LoVo (cell line): Measurements from ENCODE around the gene LPCAT1.
"Not testable (repeated sequence)": the region's sequence is repeated elsewhere in the genome, so short reads cannot be mapped to it uniquely, and the experiment has no call there.

Experiments used
- DNase-seq: peaks from one replicate; pipeline ENCODE4 v3.0.0-alpha.2; 2016; ENCODE audit warnings: low spot score

LPCAT1 gene

GRCh38 chr5:1478271-1479035 is 45.3 kb downstream of the LPCAT1 start:
- DNase-seq = no peak

GRCh38 chr5:1477341-1477740 is 46.4 kb downstream of the LPCAT1 start:
- no peak for DNase-seq

GRCh38 chr5:1476967-1477310 is 46.8 kb downstream of the LPCAT1 start:
- no peak for DNase-seq

- DNase-seq = no peak
These were observed 47.4 kb downstream of the LPCAT1 start for GRCh38 chr5:1476181-1476966.

GRCh38 chr5:1475544-1475900 is 48.2 kb downstream of the LPCAT1 start:
- not testable (repeated sequence) for DNase-seq

GRCh38 chr5:1474866-1475543 is 48.8 kb downstream of the LPCAT1 start:
- no peak for DNase-seq

- no peak for DNase-seq
These were observed 49.4 kb downstream of the LPCAT1 start for GRCh38 chr5:1474183-1474839.

GRCh38 chr5:1473746-1474145 is 50.0 kb downstream of the LPCAT1 start:
- DNase-seq = no peak

- DNase-seq = no peak
These were observed 50.7 kb downstream of the LPCAT1 start for GRCh38 chr5:1472964-1473628.

- no peak for DNase-seq
These were observed 51.5 kb downstream of the LPCAT1 start for GRCh38 chr5:1471997-1472963.

- DNase-seq = no peak
These were observed 52.4 kb downstream of the LPCAT1 start for GRCh38 chr5:1471240-1471853.

GRCh38 chr5:1470762-1471211 is 53.0 kb downstream of the LPCAT1 start:
- DNase-seq = no peak

GRCh38 chr5:1468629-1469527 is 54.9 kb downstream of the LPCAT1 start:
- no peak for DNase-seq

GRCh38 chr5:1468247-1468612 is 55.5 kb downstream of the LPCAT1 start:
- DNase-seq = no peak

GRCh38 chr5:1467341-1468246 is 56.2 kb downstream of the LPCAT1 start:
- no peak for DNase-seq

GRCh38 chr5:1466631-1467265 is 57.0 kb downstream of the LPCAT1 start:
- no peak for DNase-seq

GRCh38 chr5:1465966-1466471 is 57.7 kb downstream of the LPCAT1 start:
- no peak for DNase-seq
